ENCODE data around the gene HIP1.
"Not testable (repeated sequence)": the region's sequence is repeated elsewhere in the genome, so short reads cannot be mapped to it uniquely, and the experiment has no call there.

HIP1 gene

GRCh38 chr7:75531359-75531821 is 207.4 kb downstream of the HIP1 start:
- DNase-seq (ENCODE audit: low read depth, low spot score) = no peak

- not testable (repeated sequence) for DNase-seq (ENCODE audit: low read depth, low spot score)
Measured at GRCh38 chr7:75527224-75527722, 211.5 kb downstream of the HIP1 start.

- DNase-seq (ENCODE audit: low read depth, low spot score) = not testable (repeated sequence)
Measured at GRCh38 chr7:75521727-75522126, 217.0 kb downstream of the HIP1 start.

GRCh38 chr7:75518842-75519241 is 219.9 kb downstream of the HIP1 start:
- DNase-seq (ENCODE audit: low read depth, low spot score) = not testable (repeated sequence)

- not testable (repeated sequence) for DNase-seq (ENCODE audit: low read depth, low spot score)
Measured at GRCh38 chr7:75509033-75509432, 229.7 kb downstream of the HIP1 start.

GRCh38 chr7:75492020-75492419 is 246.7 kb downstream of the HIP1 start, which contains the start of gene SPDYE5:
TSS of gene SPDYE5 (plus strand) at chr7:75492320. CDS start at chr7:75494048, 1,728 bp downstream.
- not testable (repeated sequence) for DNase-seq (ENCODE audit: low read depth, low spot score)

- DNase-seq (ENCODE audit: low read depth, low spot score) = peak; percentile 88
Measured at GRCh38 chr7:75485979-75486643, 252.6 kb downstream of the HIP1 start, which contains the start of gene POM121C. TSS of gene POM121C (minus strand) at chr7:75486299. CDS start at chr7:75441496, 44,803 bp downstream.

- DNase-seq (ENCODE audit: low read depth, low spot score) = not testable (repeated sequence)
Measured at GRCh38 chr7:75485355-75485978, 253.3 kb downstream of the HIP1 start.
